HEK293 (cell line): Measurements from ENCODE around the gene BSCL2.
A peak's percentile ranks its signal among the peaks of the same experiment; 100 is the strongest.

Source experiments
- BCL11A ChIP-seq: fragments of 450-650 bp; formaldehyde crosslinking; IDR thresholded peaks from 2 replicates; pipeline ENCODE4 v1.5.1; 2016; ENCODE audit warnings: low read depth, missing biosample characterization, missing genetic modification characterization
- GFI1B ChIP-seq: fragments of 450-650 bp; formaldehyde crosslinking; IDR thresholded peaks from 2 replicates; pipeline ENCODE4 v1.5.1; 2016; ENCODE audit warnings: missing biosample characterization, missing genetic modification characterization
- GLI4 ChIP-seq: fragments of 450-650 bp; formaldehyde crosslinking; IDR thresholded peaks from 2 replicates; pipeline ENCODE4 v1.5.1; 2016; ENCODE audit warnings: missing biosample characterization, missing genetic modification characterization
- HOXD13 ChIP-seq: sonication (generic); formaldehyde crosslinking; IDR thresholded peaks from 2 replicates; pipeline ENCODE4 v1.8.0; 2022; ENCODE audit warnings: missing genetic modification reagents, borderline replicate concordance
- KLF1 ChIP-seq: fragments of 450-650 bp; formaldehyde crosslinking; IDR thresholded peaks from 2 replicates; pipeline ENCODE4 v1.5.1; 2016; ENCODE audit warnings: missing biosample characterization, missing genetic modification characterization
- KLF17 ChIP-seq: fragments of 450-650 bp; formaldehyde crosslinking; IDR thresholded peaks from 2 replicates; pipeline ENCODE4 v1.5.1; 2016; ENCODE audit warnings: missing biosample characterization, missing genetic modification characterization
- KLF8 ChIP-seq: fragments of 450-650 bp; formaldehyde crosslinking; IDR thresholded peaks from 2 replicates; pipeline ENCODE4 v1.5.1; 2016; ENCODE audit warnings: missing biosample characterization, missing genetic modification characterization
- MYNN ChIP-seq: fragments of 450-650 bp; formaldehyde crosslinking; IDR thresholded peaks from 2 replicates; pipeline ENCODE4 v1.5.1; 2016; ENCODE audit warnings: missing biosample characterization, missing genetic modification characterization, borderline replicate concordance
- SCRT1 ChIP-seq: fragments of 450-650 bp; formaldehyde crosslinking; IDR thresholded peaks from 2 replicates; pipeline ENCODE4 v1.5.1; 2016; ENCODE audit warnings: missing biosample characterization, missing genetic modification characterization, borderline replicate concordance
- WT1 ChIP-seq: fragments of 450-650 bp; formaldehyde crosslinking; IDR thresholded peaks from 2 replicates; pipeline ENCODE4 v1.5.1; 2016; ENCODE audit warnings: missing biosample characterization, missing genetic modification characterization
- ZBTB6 ChIP-seq: fragments of 450-650 bp; formaldehyde crosslinking; IDR thresholded peaks from 2 replicates; pipeline ENCODE4 v1.5.1; 2017; ENCODE audit warnings: missing biosample characterization, missing genetic modification characterization
- ZBTB7A ChIP-seq: fragments of 450-650 bp; formaldehyde crosslinking; IDR thresholded peaks from 2 replicates; pipeline ENCODE4 v1.5.1; 2016; ENCODE audit warnings: low read depth, missing biosample characterization, missing genetic modification characterization
- ZBTB8A ChIP-seq: fragments of 450-650 bp; formaldehyde crosslinking; IDR thresholded peaks from 2 replicates; pipeline ENCODE4 v1.5.1; 2016; ENCODE audit warnings: missing biosample characterization, missing genetic modification characterization
- ZFP41 ChIP-seq: fragments of 450-650 bp; formaldehyde crosslinking; IDR thresholded peaks from 2 replicates; pipeline ENCODE4 v1.5.1; 2016; ENCODE audit warnings: missing biosample characterization, missing genetic modification characterization, borderline replicate concordance
- ZIC2 ChIP-seq: fragments of 450-650 bp; formaldehyde crosslinking; IDR thresholded peaks from 2 replicates; pipeline ENCODE4 v1.5.1; 2016; ENCODE audit warnings: missing biosample characterization, missing genetic modification characterization
- ZNF10 ChIP-seq: fragments of 450-650 bp; formaldehyde crosslinking; IDR thresholded peaks from 2 replicates; pipeline ENCODE4 v1.5.1; 2017; ENCODE audit warnings: missing biosample characterization, missing genetic modification characterization
- ZNF133 ChIP-seq: fragments of 450-650 bp; formaldehyde crosslinking; IDR thresholded peaks from 2 replicates; pipeline ENCODE4 v1.5.1; 2016; ENCODE audit warnings: missing biosample characterization, missing genetic modification characterization
- ZNF148 ChIP-seq: fragments of 450-650 bp; formaldehyde crosslinking; IDR thresholded peaks from 2 replicates; pipeline ENCODE4 v1.5.0; 2017; ENCODE audit warnings: missing biosample characterization, missing genetic modification characterization, borderline replicate concordance
- ZNF239 ChIP-seq: fragments of 450-650 bp; formaldehyde crosslinking; IDR thresholded peaks from 2 replicates; pipeline ENCODE4 v1.5.1; 2016; ENCODE audit warnings: missing biosample characterization, missing genetic modification characterization
- ZNF266 ChIP-seq: fragments of 450-650 bp; formaldehyde crosslinking; IDR thresholded peaks from 2 replicates; pipeline ENCODE4 v1.5.1; 2016; ENCODE audit warnings: missing biosample characterization, missing genetic modification characterization, low read depth
- ZNF341 ChIP-seq: fragments of 450-650 bp; formaldehyde crosslinking; IDR thresholded peaks from 2 replicates; pipeline ENCODE4; 2016; ENCODE audit warnings: low read depth, missing biosample characterization, missing genetic modification characterization
- ZNF416 ChIP-seq: fragments of 450-650 bp; formaldehyde crosslinking; IDR thresholded peaks from 2 replicates; pipeline ENCODE4 v1.5.1; 2016; ENCODE audit warnings: missing biosample characterization, missing genetic modification characterization
- ZNF510 ChIP-seq: fragments of 450-650 bp; formaldehyde crosslinking; IDR thresholded peaks from 2 replicates; pipeline ENCODE4 v1.5.1; 2018; ENCODE audit warnings: mild to moderate bottlenecking, missing genetic modification characterization, missing biosample characterization; ENCODE audit not compliant: insufficient replicate concordance
- ZNF548 ChIP-seq: fragments of 450-650 bp; formaldehyde crosslinking; IDR thresholded peaks from 2 replicates; pipeline ENCODE4 v1.5.1; 2016; ENCODE audit warnings: missing biosample characterization, missing genetic modification characterization
- ZNF600 ChIP-seq: fragments of 450-650 bp; formaldehyde crosslinking; IDR thresholded peaks from 2 replicates; pipeline ENCODE4 v1.5.1; 2016; ENCODE audit warnings: missing biosample characterization, missing genetic modification characterization
- ZNF626 ChIP-seq: fragments of 450-650 bp; sonication (Bioruptor Pico); formaldehyde crosslinking; IDR thresholded peaks from 2 replicates; pipeline ENCODE4 v1.5.1; 2018; ENCODE audit warnings: missing biosample characterization, missing genetic modification characterization, inconsistent platforms
- ZSCAN23 ChIP-seq: fragments of 450-650 bp; formaldehyde crosslinking; IDR thresholded peaks from 2 replicates; pipeline ENCODE4 v1.5.1; 2016; ENCODE audit warnings: missing biosample characterization, missing genetic modification characterization
- ZXDB ChIP-seq: fragments of 450-650 bp; formaldehyde crosslinking; IDR thresholded peaks from 2 replicates; pipeline ENCODE4 v1.5.1; 2016; ENCODE audit warnings: missing biosample characterization, missing genetic modification characterization
- TF ChIP-seq, protein P1 (sequence below): fragments of 450-650 bp; formaldehyde crosslinking; IDR thresholded peaks from 2 replicates; pipeline ENCODE4 v1.5.1; 2016; ENCODE audit warnings: missing biosample characterization, missing genetic modification characterization
- TF ChIP-seq, protein P2 (sequence below): fragments of 450-650 bp; formaldehyde crosslinking; IDR thresholded peaks from 2 replicates; pipeline ENCODE4 v1.5.1; 2017; ENCODE audit warnings: missing biosample characterization, missing genetic modification characterization

The BSCL2 gene

GRCh38 chr11:62705880-62706849, 1.1 kb downstream of the BSCL2 start (continued):
- TF ChIP-seq ZNF600 (tag by site-specific recombination) (no peak), BCL11A (no peak), ZNF416 (tag by site-specific recombination) (no peak), KLF1 (0 out of 2 replicates have a peak, but pooled peaks have one; percentile 12), MYNN (tag by site-specific recombination) (peak; percentile 40; the same call in 1 of the 2 replicates), ZSCAN23 (tag by site-specific recombination) (no peak), WT1 (tag by site-specific recombination) (0 out of 2 replicates have a peak, but pooled peaks have one; percentile 12), ZNF341 (tag by site-specific recombination) (peak; percentile 53; the same call in 1 of the 2 replicates), ZNF626 (tag by site-specific recombination) (no peak), ZNF148 (tag by site-specific recombination) (no peak), ZNF510 (tag by site-specific recombination) (no peak), ZNF239 (tag by site-specific recombination) (no peak), KLF8 (no peak; the same call in 1 of the 2 replicates), ZBTB8A (peak; percentile 90), KLF17 (tag by site-specific recombination) (no peak; the same call in 1 of the 2 replicates), ZNF548 (tag by site-specific recombination) (no peak), GLI4 (no peak), ZNF10 (tag by site-specific recombination) (no peak), ZXDB (tag by site-specific recombination) (peak; percentile 53), ZNF266 (tag by site-specific recombination) (no peak), ZIC2 (tag by site-specific recombination) (peak; percentile 64), HOXD13 (CRISPR knock-in tag) (0 out of 2 replicates have a peak, but pooled peaks have one; percentile 9), ZBTB6 (no peak), ZBTB7A (tag by site-specific recombination) (no peak), SCRT1 (tag by site-specific recombination) (0 out of 2 replicates have a peak, but pooled peaks have one; percentile 12), ZNF133 (no peak), GFI1B (tag by site-specific recombination) (0 out of 2 replicates have a peak, but pooled peaks have one; percentile 20), ZFP41 (tag by site-specific recombination) (no peak)
- TF ChIP-seq, protein P1, sequence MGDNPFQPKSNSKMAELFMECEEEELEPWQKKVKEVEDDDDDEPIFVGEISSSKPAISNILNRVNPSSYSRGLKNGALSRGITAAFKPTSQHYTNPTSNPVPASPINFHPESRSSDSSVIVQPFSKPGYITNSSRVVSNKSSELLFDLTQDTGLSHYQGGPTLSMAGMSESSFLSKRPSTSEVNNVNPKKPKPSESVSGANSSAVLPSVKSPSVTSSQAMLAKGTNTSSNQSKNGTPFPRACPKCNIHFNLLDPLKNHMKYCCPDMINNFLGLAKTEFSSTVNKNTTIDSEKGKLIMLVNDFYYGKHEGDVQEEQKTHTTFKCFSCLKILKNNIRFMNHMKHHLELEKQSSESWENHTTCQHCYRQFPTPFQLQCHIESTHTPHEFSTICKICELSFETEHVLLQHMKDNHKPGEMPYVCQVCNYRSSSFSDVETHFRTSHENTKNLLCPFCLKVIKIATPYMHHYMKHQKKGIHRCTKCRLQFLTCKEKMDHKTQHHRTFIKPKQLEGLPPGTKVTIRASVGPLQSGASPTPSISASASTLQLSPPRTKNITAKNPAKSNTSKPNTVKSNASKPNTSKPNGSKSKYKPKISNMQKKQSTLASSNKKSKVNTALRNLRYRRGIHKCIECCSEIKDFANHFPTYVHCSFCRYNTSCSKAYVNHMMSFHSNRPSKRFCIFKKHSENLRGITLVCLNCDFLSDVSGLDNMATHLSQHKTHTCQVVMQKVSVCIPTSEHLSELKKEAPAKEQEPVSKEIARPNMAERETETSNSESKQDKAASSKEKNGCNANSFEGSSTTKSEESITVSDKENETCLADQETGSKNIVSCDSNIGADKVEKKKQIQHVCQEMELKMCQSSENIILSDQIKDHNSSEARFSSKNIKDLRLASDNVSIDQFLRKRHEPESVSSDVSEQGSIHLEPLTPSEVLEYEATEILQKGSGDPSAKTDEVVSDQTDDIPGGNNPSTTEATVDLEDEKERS (tag by site-specific recombination) = no peak
- TF ChIP-seq, protein P2, sequence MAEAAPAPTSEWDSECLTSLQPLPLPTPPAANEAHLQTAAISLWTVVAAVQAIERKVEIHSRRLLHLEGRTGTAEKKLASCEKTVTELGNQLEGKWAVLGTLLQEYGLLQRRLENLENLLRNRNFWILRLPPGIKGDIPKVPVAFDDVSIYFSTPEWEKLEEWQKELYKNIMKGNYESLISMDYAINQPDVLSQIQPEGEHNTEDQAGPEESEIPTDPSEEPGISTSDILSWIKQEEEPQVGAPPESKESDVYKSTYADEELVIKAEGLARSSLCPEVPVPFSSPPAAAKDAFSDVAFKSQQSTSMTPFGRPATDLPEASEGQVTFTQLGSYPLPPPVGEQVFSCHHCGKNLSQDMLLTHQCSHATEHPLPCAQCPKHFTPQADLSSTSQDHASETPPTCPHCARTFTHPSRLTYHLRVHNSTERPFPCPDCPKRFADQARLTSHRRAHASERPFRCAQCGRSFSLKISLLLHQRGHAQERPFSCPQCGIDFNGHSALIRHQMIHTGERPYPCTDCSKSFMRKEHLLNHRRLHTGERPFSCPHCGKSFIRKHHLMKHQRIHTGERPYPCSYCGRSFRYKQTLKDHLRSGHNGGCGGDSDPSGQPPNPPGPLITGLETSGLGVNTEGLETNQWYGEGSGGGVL (tag by site-specific recombination) = no peak
